ENCODE measurements around the gene ZNF740.

- TF ChIP-seq CTCF (IDR thresholded peaks at IDR 0.05) (no peak), POLR2A (IDR thresholded peaks at IDR 0.05) (no peak)
These were observed 28.4 kb downstream of the ZNF740 start for GRCh38 chr12:53208877-53209463.

All from body of pancreas (tissue), 4 donors.